A549 (cell line): ENCODE data around the gene HMCES. TPM values are rescaled to one million over a fixed set of nuclear protein-coding genes. Genes with fewer than 3 reads are reported as not detected.

Experiments
- ATAC-seq, 2 experiments: fragments of 200-7000 bp in 1 of 2; fragments of >200 bp in 1 of 2; cut with Nextera tagmentation in 1 of 2; cut with Tn5 transposase in 1 of 2; 3 replicates each; pipeline versions ENCODE4 v1.8.0 to v1.9.1; 2018 to 2020; ENCODE audit warnings: mild to moderate bottlenecking in 1 of 2, moderate library complexity in 1 of 2
- CTCF ChIA-PET: fragments of 300-600 bp; sonication (Branson Sonifier 250); formaldehyde crosslinking; extraction: SDS; loops from one replicate; lab custom pipeline; 2021; ENCODE audit warnings: antibody characterized with exemption, inconsistent platforms; lab: Yijun Ruan, JAX
- POLR2A ChIA-PET: fragments of 350-600 bp; formaldehyde crosslinking; extraction: SDS; loops from one replicate; lab custom pipeline; 2021; ENCODE audit warnings: antibody characterized with exemption, inconsistent platforms; lab: Yijun Ruan, JAX
- DNase-seq, 2 experiments: peaks; one replicate each; pipeline versions ENCODE4 v3.0.0 to v3.0.0-alpha.2; 2011 to 2016; ENCODE audit warnings: low read depth in 1 of 2, low spot score in 1 of 2
- FAIRE-seq: peaks from 2 replicates; lab custom pipeline; 2011; peaks lifted over from hg19 to GRCh38; lab: Jason Lieb, UNC
- H3K27ac ChIP-seq, 2 experiments: fragments of >200 bp; sonication (Bioruptor Twin); formaldehyde crosslinking; 3 replicates each; pipeline ENCODE4 v1.5.1; 2016 to 2017
- H3K4me1 ChIP-seq: fragments of >200 bp; sonication (Bioruptor Twin); formaldehyde crosslinking; 3 replicates; pipeline ENCODE4 v1.6.1; 2016
- H3K4me2 ChIP-seq: fragments of >200 bp; sonication (Bioruptor Twin); formaldehyde crosslinking; 3 replicates; pipeline ENCODE4 v1.6.1; 2016
- H3K4me3 ChIP-seq: fragments of >200 bp; sonication (Bioruptor Twin); formaldehyde crosslinking; 3 replicates; pipeline ENCODE4 v1.5.1; 2016
- H3K9me3 ChIP-seq: fragments of >200 bp; sonication (Bioruptor Twin); formaldehyde crosslinking; 3 replicates; pipeline ENCODE4 v1.6.1; 2016
- BCL3 ChIP-seq: fragments of >200 bp; sonication (Bioruptor Twin); formaldehyde crosslinking; IDR thresholded peaks from 3 replicates; pipeline ENCODE4 v1.6.1; 2016
- EP300 ChIP-seq, 2 experiments: fragments of >200 bp; sonication (Bioruptor Twin); formaldehyde crosslinking; IDR thresholded peaks; 2 replicates in 1 of 2; 3 replicates in 1 of 2; pipeline ENCODE4 v1.6.1; 2016 to 2017
- FOSB ChIP-seq: fragments of 250-450 bp; sonication (Bioruptor Pico); IDR thresholded peaks from 2 replicates; pipeline ENCODE4 v1.5.0; 2020; ENCODE audit warnings: mild to moderate bottlenecking, moderate library complexity
- FOSL2 ChIP-seq, 2 experiments: fragments of 450-650 bp in 1 of 2; fragments of >200 bp in 1 of 2; sonication (Bioruptor Twin) in 1 of 2; formaldehyde crosslinking; IDR thresholded peaks; 2 replicates each; pipeline versions ENCODE4 v1.5.0 to v1.6.1; 2016 to 2020; ENCODE audit warnings: mild to moderate bottlenecking in 1 of 2, moderate library complexity in 1 of 2
- FOXS1 ChIP-seq: fragments of 250-450 bp; sonication (Bioruptor Pico); IDR thresholded peaks from 2 replicates; pipeline ENCODE4 v1.5.0; 2020; ENCODE audit warnings: mild to moderate bottlenecking, moderate library complexity
- HDAC2 ChIP-seq: fragments of 200-600 bp; sonication (generic); IDR thresholded peaks from 2 replicates; pipeline ENCODE4 v1.6.1; 2016
- JUN ChIP-seq, 2 experiments: fragments of >200 bp; sonication (Bioruptor Twin); formaldehyde crosslinking; IDR thresholded peaks; 2 replicates in 1 of 2; 3 replicates in 1 of 2; pipeline ENCODE4 v1.6.1; 2016 to 2017
- JUNB ChIP-seq: fragments of >200 bp; sonication (Bioruptor Twin); formaldehyde crosslinking; IDR thresholded peaks from 2 replicates; pipeline ENCODE4 v1.6.1; 2016
- MYC ChIP-seq: IDR thresholded peaks from 2 replicates; pipeline ENCODE4 v1.6.1; 2012; ENCODE audit warnings: mild to moderate bottlenecking, inconsistent platforms, low read length, improper control_type of control experiment, borderline replicate concordance
- NFE2L2 ChIP-seq: fragments of 150-350 bp; conservative IDR thresholded peaks from 2 replicates; pipeline ENCODE4 v1.6.1; 2014; ENCODE audit warnings: low read length
- PHF8 ChIP-seq: fragments of 200-600 bp; sonication (generic); IDR thresholded peaks from 2 replicates; pipeline ENCODE4 v1.6.1; 2016; ENCODE audit warnings: low read depth, mild to moderate bottlenecking, antibody characterized with exemption, moderate library complexity, borderline replicate concordance
- POLR2A ChIP-seq: IDR thresholded peaks from 2 replicates; pipeline ENCODE4 v1.6.1; 2012; ENCODE audit warnings: mild to moderate bottlenecking, low read length
- POLR2AphosphoS2 ChIP-seq: conservative IDR thresholded peaks from 2 replicates; pipeline ENCODE4 v1.6.1; 2012; ENCODE audit warnings: low read length, improper control_type of control experiment, inconsistent platforms
- RAD21 ChIP-seq, 2 experiments: fragments of >200 bp in 1 of 2; sonication (Bioruptor Twin) in 1 of 2; formaldehyde crosslinking in 1 of 2; IDR thresholded peaks in 1 of 2; conservative IDR thresholded peaks in 1 of 2; 2 replicates in 1 of 2; 3 replicates in 1 of 2; pipeline ENCODE4 v1.6.1; 2012 to 2018; ENCODE audit warnings: inconsistent platforms in 1 of 2
- RARB ChIP-seq: fragments of 250-450 bp; sonication (Bioruptor Pico); IDR thresholded peaks from 2 replicates; pipeline ENCODE4 v1.8.0; 2021; ENCODE audit warnings: mild to moderate bottlenecking, moderate library complexity
- RNF2 ChIP-seq: fragments of 200-600 bp; sonication (generic); IDR thresholded peaks from 2 replicates; pipeline ENCODE4 v1.6.1; 2016; ENCODE audit warnings: low read depth, mild to moderate bottlenecking, antibody characterized with exemption, moderate library complexity, borderline replicate concordance
- TFCP2L1 ChIP-seq: fragments of 250-450 bp; sonication (Bioruptor Pico); IDR thresholded peaks from 2 replicates; pipeline ENCODE4 v1.5.0; 2021; ENCODE audit warnings: mild to moderate bottlenecking
- TP53 ChIP-seq: fragments of 250-450 bp; sonication (Bioruptor Pico); IDR thresholded peaks from 2 replicates; pipeline ENCODE4 v1.5.0; 2021; ENCODE audit warnings: mild to moderate bottlenecking, moderate library complexity
- WGBS: methylation state at CpG from one replicate; pipeline ENCODE4 v1.1.6; 2017; ENCODE audit errors: missing lambda C conversion rate; 5-methylcytosine and 5-hydroxymethylcytosine counted together
- polyA plus RNA-seq, 4 experiments: library from polyadenylated mRNA; depleted of rRNA in 3 of 4; stranded (reverse); fragments of >200 nt; fragmentation: RNase III in 1 of 4; extraction: RNeasy Plus Mini Kit Qiagen cat#74134 plus additional on column Dnase treatment in 1 of 4; gene quantifications; 2 replicates in 3 of 4; 3 replicates in 1 of 4; pipeline ENCODE4 v1.2.3, GENCODE V29; 2011 to 2017
- TF ChIP-seq, protein P1 (sequence below): IDR thresholded peaks from 2 replicates; pipeline ENCODE4 v1.6.1; 2012

The HMCES gene
- polyA plus RNA-seq, 2 of the 4 experiments (the other 2 are of a cell fraction) = 35.2 to 39.9 TPM

DNA sequence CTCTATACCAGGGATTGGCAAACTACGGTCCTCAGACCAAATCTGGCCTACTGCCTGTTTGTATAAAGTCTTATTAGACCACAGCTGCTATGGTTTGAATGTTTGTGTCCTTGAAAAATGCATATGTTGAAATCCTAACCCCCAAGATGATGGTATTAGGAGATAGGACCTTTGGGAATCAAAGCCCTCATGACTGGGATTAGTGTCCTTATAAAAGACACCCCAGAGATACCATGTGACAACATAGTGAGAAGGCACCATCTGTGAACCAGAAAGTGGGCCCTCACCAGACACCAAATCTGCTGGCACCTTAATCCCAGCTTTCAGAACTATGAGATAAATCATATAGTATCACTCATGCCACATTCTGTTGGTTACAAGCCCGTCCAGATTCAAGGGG lies 7.4 kb downstream of the HMCES start:
- WGBS = 85% methylated on average over 2 of the region's 2 CpGs
- TF ChIP-seq JUN (IDR thresholded peaks at IDR 0.05) = no peak
- TF ChIP-seq JUNB = no peak
- TF ChIP-seq, protein P1, sequence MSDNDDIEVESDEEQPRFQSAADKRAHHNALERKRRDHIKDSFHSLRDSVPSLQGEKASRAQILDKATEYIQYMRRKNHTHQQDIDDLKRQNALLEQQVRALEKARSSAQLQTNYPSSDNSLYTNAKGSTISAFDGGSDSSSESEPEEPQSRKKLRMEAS = no peak
- no peak for TF ChIP-seq FOSL2 (IDR thresholded peaks at IDR 0.05)
- TF ChIP-seq FOSL2 (CRISPR knock-in tag; IDR thresholded peaks at IDR 0.05) = no peak
- no peak for TF ChIP-seq PHF8
- TF ChIP-seq HDAC2 = no peak
- ATAC-seq = no peak
- ChIA-PET CTCF (no interaction called here), POLR2A (no interaction called here)
- H3K27ac ChIP-seq = no peak overlapping the region
- H3K4me1 ChIP-seq = peaks cover 6% of the 10 kb centered on the region; the same call in 1 of the 3 replicates
- H3K9me3 ChIP-seq = no peaks in the 10 kb centered on the region
- H3K4me2 ChIP-seq = no peak overlapping the region
- H3K4me3 ChIP-seq = no peak overlapping the region
- no peak for FAIRE-seq
- DNase-seq = no peak

DNA sequence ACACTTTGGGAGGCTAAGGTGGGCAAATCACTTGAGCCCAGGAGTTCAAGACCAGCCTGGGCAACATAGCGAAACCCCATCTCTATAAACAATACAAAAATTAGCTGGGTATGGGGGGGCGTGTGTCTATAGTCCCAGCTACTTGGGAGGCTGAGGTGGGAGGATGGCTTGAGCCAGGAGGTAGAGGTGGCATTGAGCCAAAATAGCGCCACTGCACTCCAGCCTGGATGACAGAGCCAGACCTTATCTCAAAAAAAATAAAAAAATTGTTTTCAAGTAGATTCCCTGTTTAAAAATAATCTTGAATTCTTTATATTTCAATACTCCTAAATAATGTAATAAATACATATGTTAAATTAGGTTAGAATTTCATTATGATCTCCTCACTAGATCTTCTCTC lies 9.8 kb downstream of the HMCES start:
- Histone ChIP-seq H3K4me2 (no peak overlapping the region), H3K9me3 (no peaks in the 10 kb centered on the region), H3K4me3 (no peak overlapping the region), H3K4me1 (no peaks in the 10 kb centered on the region), H3K27ac (no peak overlapping the region)
- TF ChIP-seq FOSB (CRISPR knock-in tag) (no peak), TP53 (CRISPR knock-in tag) (no peak), BCL3 (no peak), JUNB (no peak), RAD21 (conservative IDR thresholded peaks at IDR 0.05 in 1 of 2, IDR thresholded peaks at IDR 0.05 in 1 of 2) (no peak), EP300 (IDR thresholded peaks at IDR 0.05) (no peak), POLR2A (no peak), TFCP2L1 (no peak)
- FAIRE-seq (no peak), ATAC-seq (no peak), DNase-seq (no peak)
- whole genome bisulfite sequencing = 89% methylated on average over 3 of the region's 3 CpGs
- ChIA-PET POLR2A (no interaction called here), CTCF (no interaction called here)

- ATAC-seq (no peak), FAIRE-seq (no peak), DNase-seq (no peak)
- ChIA-PET CTCF (interaction anchor here (0.6 to 1.4 kb wide), 2 partner anchors 43 to 59 kb away, joined by 3 to 4 read pairs; no protein-coding TSS in a partner anchor), POLR2A (no interaction called here)
- 87% methylated on average over 6 of the region's 6 CpGs for WGBS
- no peak overlapping the region for H3K4me2 ChIP-seq
- no peaks in the 10 kb centered on the region for H3K9me3 ChIP-seq
- H3K4me3 ChIP-seq = no peak overlapping the region
- H3K27ac ChIP-seq = no peak overlapping the region
- no peaks in the 10 kb centered on the region for H3K4me1 ChIP-seq
- TF ChIP-seq TFCP2L1 (no peak), MYC (no peak), JUN (IDR thresholded peaks at IDR 0.05) (no peak), NFE2L2 (no peak), FOXS1 (CRISPR knock-in tag) (no peak), POLR2AphosphoS2 (no peak), RARB (CRISPR knock-in tag) (no peak), BCL3 (no peak), RNF2 (no peak), POLR2A (no peak)
Measured at GRCh38 chr3:129289201-129289921, 10.7 kb downstream of the HMCES start.
